Panc1 (cell line): Measurements from ENCODE around the gene MRGPRX2. TPM values are rescaled to one million over a fixed set of nuclear protein-coding genes. Genes with fewer than 3 reads are reported as not detected.

Experiments used
- ATAC-seq: fragments of 200-7000 bp; cut with Tn5 transposase; 2 replicates; pipeline ENCODE4 v1.9.1; 2020; ENCODE audit warnings: mild to moderate bottlenecking, moderate library complexity
- BruUV-seq: library from RNA; stranded (reverse); fragments of 400-500 nt; replicated peaks from 2 replicates; lab custom pipeline; 2021; lab: Mats Ljungman, UMichigan
- CTCF ChIA-PET: fragments of 300-600 bp; sonication (Branson Sonifier 250); formaldehyde crosslinking; loops from one replicate; lab custom pipeline; 2022; ENCODE audit warnings: antibody characterized with exemption; lab: Charles Lee
- POLR2A ChIA-PET: fragments of 300-600 bp; sonication (Branson Sonifier 250); formaldehyde crosslinking; loops from one replicate; lab custom pipeline; 2022; ENCODE audit warnings: antibody characterized with exemption; lab: Charles Lee
- DNase-seq: peaks from one replicate; pipeline ENCODE4 v3.0.0-alpha.2; 2010; ENCODE audit warnings: low read depth, low spot score
- H3K27ac ChIP-seq: 2 replicates; pipeline ENCODE4 v1.5.1; 2011; ENCODE audit warnings: mild to moderate bottlenecking, low read length, inconsistent platforms
- H3K27me3 ChIP-seq: fragments of 200-500 bp; sonication (Bioruptor generic); 2 replicates; pipeline ENCODE4 v1.6.0; 2014; ENCODE audit warnings: low read length, inconsistent platforms; ENCODE audit not compliant: control insufficient read depth, insufficient read depth
- H3K36me3 ChIP-seq: fragments of 200-500 bp; sonication (Bioruptor generic); 2 replicates; pipeline ENCODE4 v1.5.1; 2014; ENCODE audit warnings: inconsistent platforms, mild to moderate bottlenecking, low read length, moderate library complexity; ENCODE audit not compliant: control insufficient read depth, insufficient read depth
- H3K4me1 ChIP-seq: 2 replicates; pipeline ENCODE4 v1.5.1; 2011; ENCODE audit warnings: inconsistent platforms, mild to moderate bottlenecking, low read length, moderate library complexity; ENCODE audit not compliant: control insufficient read depth, insufficient read depth
- H3K4me3 ChIP-seq, 2 experiments: 2 replicates each; pipeline ENCODE4 v1.5.1; 2011 to 2012; ENCODE audit warnings: low read depth in 2 of 2, low read length in 2 of 2, mild to moderate bottlenecking in 2 of 2, inconsistent platforms in 1 of 2, moderate library complexity in 1 of 2
- H3K9me3 ChIP-seq: fragments of 200-500 bp; sonication (Bioruptor generic); 2 replicates; pipeline ENCODE4 v1.5.1; 2014; ENCODE audit warnings: low read depth, mild to moderate bottlenecking, inconsistent platforms, low read length, moderate library complexity; ENCODE audit not compliant: control insufficient read depth, insufficient read depth
- CTCF ChIP-seq: fragments of 450-650 bp; IDR thresholded peaks from 2 replicates; pipeline ENCODE4 v1.5.1; 2017; ENCODE audit warnings: mild to moderate bottlenecking
- POLR2AphosphoS5 ChIP-seq: IDR thresholded peaks from 2 replicates; pipeline ENCODE4 v1.6.1; 2012; ENCODE audit warnings: mild to moderate bottlenecking, low read depth, low read length, moderate library complexity
- REST ChIP-seq, 2 experiments: IDR thresholded peaks; 2 replicates each; pipeline ENCODE4 v1.6.1; 2011 to 2012; ENCODE audit warnings: low read depth in 2 of 2, control low read depth in 1 of 2, low read length in 1 of 2, mild to moderate bottlenecking in 1 of 2, moderate library complexity in 1 of 2; ENCODE audit not compliant: insufficient read depth in 1 of 2
- SIN3A ChIP-seq: IDR thresholded peaks from 2 replicates; pipeline ENCODE4 v1.6.1; 2012; ENCODE audit warnings: low read depth, mild to moderate bottlenecking, low read length, moderate library complexity, borderline replicate concordance; ENCODE audit not compliant: insufficient read depth
- TCF7L2 ChIP-seq: IDR thresholded peaks from 2 replicates; pipeline ENCODE4 v1.6.1; 2011; ENCODE audit warnings: mild to moderate bottlenecking, low read depth, low read length, inconsistent platforms
- in situ Hi-C: cut with HindIII; loops from 2 replicates; pipeline ENCODE4 v1.10.0; 2016; ENCODE audit warnings: low sequenced_read_pairs, low pct_unique_long_range_greater_than_20kb
- intact Hi-C: fragments of 100-400 bp; cut with micrococcal nuclease; formaldehyde crosslinking; loops from one replicate; pipeline ENCODE4 v1.10.0; 2022; ENCODE audit not compliant: unreplicated experiment
- total RNA-seq: library from RNA; stranded (reverse); gene quantifications from one replicate; pipeline ENCODE4 v1.2.1, GENCODE V29; 2021; ENCODE audit not compliant: unreplicated experiment

The MRGPRX2 gene
- total RNA-seq, 1 experiment from 2014 or later: not detected

DNA sequence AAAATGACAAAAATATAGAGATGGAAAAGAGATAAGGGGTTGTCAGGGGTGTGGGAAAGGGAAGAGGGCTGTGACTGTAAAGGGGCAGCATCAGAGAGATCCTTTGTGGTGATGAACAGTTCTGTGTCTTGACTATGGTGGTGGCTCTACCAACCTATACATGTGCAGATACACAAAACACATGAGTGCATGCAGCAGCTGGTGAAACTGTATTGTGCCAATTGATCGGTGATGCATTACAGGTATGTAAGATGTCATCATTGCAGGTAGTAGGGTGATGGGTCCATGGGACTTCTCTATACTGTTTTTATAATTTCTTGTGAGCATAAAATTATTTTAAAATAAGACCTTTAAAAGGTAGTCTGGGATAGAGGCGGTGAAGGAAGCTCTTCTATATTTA is 32.3 kb upstream of the MRGPRX2 start:
- no peak for ATAC-seq
- in situ Hi-C loops (no loop called here), intact Hi-C loops (no loop called here)
- BruUV-seq: no TSS peak
- no peaks in the 10 kb centered on the region for H3K9me3 ChIP-seq
- no peak for TF ChIP-seq CTCF
- TF ChIP-seq REST (IDR thresholded peaks at IDR 0.05; ENCODE audit: insufficient read depth in 1 of 2, low read depth in 2 of 2, low read length in 1 of 2): no peak
- no peak for TF ChIP-seq POLR2AphosphoS5
- H3K4me1 ChIP-seq: no peaks in the 10 kb centered on the region
- no peak overlapping the region for H3K4me3 ChIP-seq
- ChIA-PET CTCF (no interaction called here), POLR2A (no interaction called here)
- no peak for DNase-seq
- H3K27ac ChIP-seq: no peak overlapping the region
- H3K27me3 ChIP-seq: peaks cover 22% of the 10 kb centered on the region
- H3K36me3 ChIP-seq: no peaks in the 10 kb centered on the region

DNA sequence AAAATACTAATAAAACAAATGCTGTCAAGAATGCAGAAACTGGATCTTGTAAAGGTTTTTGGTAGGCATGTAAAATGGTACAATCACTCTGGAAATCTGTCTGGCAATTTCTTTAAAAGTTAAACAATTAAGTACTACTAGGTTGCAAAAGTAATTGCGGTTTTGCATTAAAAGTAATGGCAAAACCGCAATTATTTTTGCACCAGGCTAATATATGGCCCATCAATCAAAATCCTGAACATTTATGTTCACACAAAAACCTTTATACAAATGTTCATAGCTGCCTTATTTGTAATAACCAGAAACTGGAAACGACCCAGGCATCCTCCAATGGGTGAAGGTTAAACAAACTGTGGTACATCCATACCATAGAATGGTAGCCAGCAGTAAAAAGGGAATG is 31.8 kb upstream of the MRGPRX2 start:
- in situ Hi-C loops (no loop called here), intact Hi-C loops (no loop called here)
- Histone ChIP-seq H3K27ac (no peak overlapping the region), H3K36me3 (no peaks in the 10 kb centered on the region), H3K4me1 (no peaks in the 10 kb centered on the region), H3K4me3 (no peak overlapping the region), H3K9me3 (no peaks in the 10 kb centered on the region), H3K27me3 (peaks cover 22% of the 10 kb centered on the region)
- no peak for ATAC-seq
- DNase-seq: no peak
- no peak for TF ChIP-seq REST (IDR thresholded peaks at IDR 0.05; ENCODE audit: insufficient read depth in 1 of 2, low read depth in 2 of 2, low read length in 1 of 2)
- TF ChIP-seq CTCF: no peak
- no peak for TF ChIP-seq POLR2AphosphoS5
- TF ChIP-seq TCF7L2: no peak
- TF ChIP-seq SIN3A: no peak
- ChIA-PET POLR2A (no interaction called here), CTCF (no interaction called here)
- BruUV-seq: no TSS peak
